HepG2 (cell line): ENCODE data around the gene TTC19.

Experiments
- CBX2 ChIP-seq, 2 experiments: fragments of 200-600 bp in 1 of 2; sonication (generic); formaldehyde crosslinking in 1 of 2; IDR thresholded peaks; 2 replicates each; pipeline versions ENCODE4 v1.7.0 to v1.8.1; 2018 to 2022; ENCODE audit warnings: low read depth in 2 of 2, low read length in 1 of 2, mild to moderate bottlenecking in 1 of 2, missing genetic modification reagents in 1 of 2
- ISL2 ChIP-seq: sonication (generic); formaldehyde crosslinking; IDR thresholded peaks from 2 replicates; pipeline ENCODE4 v1.5.0; 2020; ENCODE audit warnings: missing genetic modification reagents
- NRL ChIP-seq: sonication (generic); formaldehyde crosslinking; IDR thresholded peaks from 2 replicates; pipeline ENCODE4 v1.5.0; 2020; ENCODE audit warnings: missing genetic modification reagents, mild to moderate bottlenecking, moderate library complexity, borderline replicate concordance
- PBX3 ChIP-seq: sonication (generic); formaldehyde crosslinking; IDR thresholded peaks from 2 replicates; pipeline ENCODE4 v1.8.1; 2023; ENCODE audit warnings: missing genetic modification reagents, inconsistent platforms, borderline replicate concordance
- PHF20 ChIP-seq: sonication (generic); formaldehyde crosslinking; IDR thresholded peaks from 2 replicates; pipeline ENCODE4 v1.5.0; 2020; ENCODE audit warnings: mild to moderate bottlenecking, missing genetic modification reagents
- POLR2A ChIP-seq, 2 experiments: IDR thresholded peaks; 2 replicates each; pipeline ENCODE4 v1.6.1; 2011; ENCODE audit warnings: low read depth in 2 of 2, low read length in 2 of 2, mild to moderate bottlenecking in 1 of 2, moderate library complexity in 1 of 2; ENCODE audit not compliant: insufficient read depth in 1 of 2
- REST ChIP-seq, 2 experiments: IDR thresholded peaks; 2 replicates each; pipeline ENCODE4 v1.6.1; 2011 to 2012; ENCODE audit warnings: low read length in 2 of 2, borderline replicate concordance in 1 of 2, low read depth in 1 of 2, mild to moderate bottlenecking in 1 of 2, moderate library complexity in 1 of 2
- SMARCC2 ChIP-seq: fragments of 450-650 bp; IDR thresholded peaks from 2 replicates; pipeline ENCODE4 v1.6.1; 2017; ENCODE audit warnings: antibody characterized with exemption, mild to moderate bottlenecking
- SP1 ChIP-seq, 2 experiments: fragments of 450-650 bp in 1 of 2; sonication (generic) in 1 of 2; formaldehyde crosslinking in 1 of 2; IDR thresholded peaks; 2 replicates each; pipeline versions ENCODE4 v1.4.0 to v1.6.1; 2016 to 2020; ENCODE audit warnings: missing genetic modification reagents in 1 of 2
- YY1 ChIP-seq: IDR thresholded peaks from 2 replicates; pipeline ENCODE4 v1.6.1; 2011; ENCODE audit warnings: low read length, low read depth, moderate library complexity, mild to moderate bottlenecking; ENCODE audit not compliant: insufficient read depth, insufficient replicate concordance
- ZNF501 ChIP-seq: sonication (generic); formaldehyde crosslinking; IDR thresholded peaks from 2 replicates; pipeline ENCODE4 v1.5.1; 2020; ENCODE audit warnings: mild to moderate bottlenecking, moderate library complexity, missing genetic modification reagents
- ZNF800 ChIP-seq: sonication (generic); formaldehyde crosslinking; IDR thresholded peaks from 2 replicates; pipeline ENCODE4 v1.4.0; 2020; ENCODE audit warnings: missing genetic modification reagents

GRCh38 chr17:16037636-16038035, 38.0 kb downstream of the TTC19 start:
- TF ChIP-seq SP1 (IDR thresholded peaks at IDR 0.05), result no peak
- TF ChIP-seq SP1 (CRISPR knock-in tag; IDR thresholded peaks at IDR 0.05), result no peak
- TF ChIP-seq REST (IDR thresholded peaks at IDR 0.05; ENCODE audit: borderline replicate concordance in 1 of 2, low read depth in 1 of 2, low read length in 2 of 2), result no peak
- TF ChIP-seq NRL (CRISPR knock-in tag), result no peak
- TF ChIP-seq ZNF501 (CRISPR knock-in tag), result no peak
- TF ChIP-seq POLR2A (IDR thresholded peaks at IDR 0.05; ENCODE audit: insufficient read depth in 1 of 2, low read depth in 2 of 2, low read length in 2 of 2), result no peak
- TF ChIP-seq SMARCC2, result no peak
- TF ChIP-seq PBX3 (CRISPR knock-in tag), result no peak
- TF ChIP-seq CBX2 (IDR thresholded peaks at IDR 0.05; ENCODE audit: low read depth, low read length), result no peak
- TF ChIP-seq CBX2 (CRISPR knock-in tag; IDR thresholded peaks at IDR 0.05; ENCODE audit: low read depth), result no peak
- TF ChIP-seq PHF20 (CRISPR knock-in tag), result no peak
- TF ChIP-seq ZNF800 (CRISPR knock-in tag), result no peak
- no peak for TF ChIP-seq YY1
- no peak for TF ChIP-seq ISL2
